ENCODE data around the gene ITGA2B. TPM values are rescaled to one million over a fixed set of nuclear protein-coding genes. Genes with fewer than 3 reads are reported as not detected.

ITGA2B gene
- total RNA-seq, 1 experiment from 2014 or later: 8.3 TPM

DNA sequence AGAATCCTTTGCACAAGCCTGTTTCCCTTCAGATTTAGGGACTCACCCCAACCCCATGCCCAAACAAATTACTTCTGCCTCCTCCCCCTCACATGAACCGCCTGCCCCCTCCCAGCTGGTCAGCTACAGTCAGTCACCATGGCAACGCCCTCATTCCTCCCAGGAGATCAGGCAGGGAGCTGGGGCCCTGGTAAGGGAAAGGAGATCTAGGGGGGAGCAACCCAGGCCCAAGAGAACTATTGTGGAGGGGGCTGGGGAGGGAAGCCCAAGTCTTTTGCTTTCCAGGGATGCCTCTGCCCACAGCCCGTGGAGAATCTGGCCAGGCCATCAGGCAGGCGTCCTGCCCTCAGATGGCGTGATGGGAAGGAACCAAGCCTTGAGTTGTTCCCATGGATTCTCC is 28.6 kb downstream of the ITGA2B start:
- H3K79me1 ChIP-seq (ENCODE audit: insufficient read depth, low read depth, low read length, poor library complexity, severe bottlenecking): no peaks in the 10 kb centered on the region
- H3K14ac ChIP-seq (ENCODE audit: insufficient read depth, low read length): no peak overlapping the region
- no peak overlapping the region for H4K5ac ChIP-seq (ENCODE audit: insufficient read length, low read depth, low read length)
- no peak overlapping the region for H3K56ac ChIP-seq (ENCODE audit: insufficient read length, low read depth, low read length)
- Mint-ChIP-seq H3K4me3 (peak overlapping the region; percentile 19 to 75; a peak in 4 of 5 replicates), H3K9me3 (no peaks in the 10 kb centered on the region), H3K4me1 (peaks cover 22 to 32% of the 10 kb centered on the region in 2 experiments), H3K27me3 (ENCODE audit: low read depth) (peaks cover 20% of the 10 kb centered on the region), H3K27ac (peak overlapping the region in 1 of 3 experiments; percentile 28; a peak in 2 of 7 replicates), H3K36me3 (ENCODE audit: insufficient read depth in 1 of 3, low read depth in 3 of 3) (peaks cover 0 to 15% (median 9%) of the 10 kb centered on the region in 3 experiments; a peak in 5 of 7 replicates)
- H4K91ac ChIP-seq (ENCODE audit: insufficient read length, low read depth, low read length): no peak overlapping the region
- H3K79me2 ChIP-seq (ENCODE audit: insufficient read depth, low read length): no peaks in the 10 kb centered on the region
- no peak overlapping the region for H3K23ac ChIP-seq (ENCODE audit: insufficient read length, low read depth, low read length)
- no peak overlapping the region for H4K8ac ChIP-seq (replicated peaks; ENCODE audit: insufficient read length, low read depth, low read length)
- H3K4ac ChIP-seq (ENCODE audit: low read depth, low read length): no peak overlapping the region
- peak overlapping the region; percentile 35 for H3K18ac ChIP-seq (ENCODE audit: insufficient read length, low read depth, low read length)
- no peak overlapping the region for H2BK5ac ChIP-seq (ENCODE audit: insufficient read length, low read length)
- peak overlapping the region; percentile 9 for H3K4me2 ChIP-seq (ENCODE audit: insufficient read depth, insufficient read length, low read length)
- DNase-seq: no peak
- no peak overlapping the region for H3T11ph ChIP-seq (ENCODE audit: low read length)
- peaks cover 12% of the 10 kb centered on the region for H3K4me1 ChIP-seq (ENCODE audit: insufficient read depth, low read length)
- H2AFZ ChIP-seq (ENCODE audit: low read length): no peak overlapping the region
- no peak overlapping the region for H3K27ac ChIP-seq (ENCODE audit: insufficient read length, low read depth, low read length)
- peaks cover 13% of the 10 kb centered on the region for H3K23me2 ChIP-seq (ENCODE audit: insufficient read length, low read depth, low read length, poor library complexity, severe bottlenecking)
- TF ChIP-seq, protein P1, sequence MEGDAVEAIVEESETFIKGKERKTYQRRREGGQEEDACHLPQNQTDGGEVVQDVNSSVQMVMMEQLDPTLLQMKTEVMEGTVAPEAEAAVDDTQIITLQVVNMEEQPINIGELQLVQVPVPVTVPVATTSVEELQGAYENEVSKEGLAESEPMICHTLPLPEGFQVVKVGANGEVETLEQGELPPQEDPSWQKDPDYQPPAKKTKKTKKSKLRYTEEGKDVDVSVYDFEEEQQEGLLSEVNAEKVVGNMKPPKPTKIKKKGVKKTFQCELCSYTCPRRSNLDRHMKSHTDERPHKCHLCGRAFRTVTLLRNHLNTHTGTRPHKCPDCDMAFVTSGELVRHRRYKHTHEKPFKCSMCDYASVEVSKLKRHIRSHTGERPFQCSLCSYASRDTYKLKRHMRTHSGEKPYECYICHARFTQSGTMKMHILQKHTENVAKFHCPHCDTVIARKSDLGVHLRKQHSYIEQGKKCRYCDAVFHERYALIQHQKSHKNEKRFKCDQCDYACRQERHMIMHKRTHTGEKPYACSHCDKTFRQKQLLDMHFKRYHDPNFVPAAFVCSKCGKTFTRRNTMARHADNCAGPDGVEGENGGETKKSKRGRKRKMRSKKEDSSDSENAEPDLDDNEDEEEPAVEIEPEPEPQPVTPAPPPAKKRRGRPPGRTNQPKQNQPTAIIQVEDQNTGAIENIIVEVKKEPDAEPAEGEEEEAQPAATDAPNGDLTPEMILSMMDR (conservative IDR thresholded peaks at IDR 0.05): no peak
- no peak overlapping the region for H2BK20ac ChIP-seq (ENCODE audit: low read depth, low read length, poor library complexity, severe bottlenecking)
- H2BK12ac ChIP-seq (ENCODE audit: insufficient read length, low read depth, low read length): no peak overlapping the region
- WGBS (ENCODE audit: extremely low coverage, insufficient read length, low lambda C conversion rate): no CpG with 5 or more reads among the region's 5 CpGs
- no peak overlapping the region for H3K9ac ChIP-seq (ENCODE audit: extremely low read depth, insufficient read length, low read length)
- no peak overlapping the region for H2AK5ac ChIP-seq (ENCODE audit: insufficient read length, low read length)
- H3K27me3 ChIP-seq (ENCODE audit: insufficient read depth, low read length): no peaks in the 10 kb centered on the region
- H4K20me1 ChIP-seq (ENCODE audit: control insufficient read depth, insufficient read depth, insufficient read length): no peaks in the 10 kb centered on the region
- H3K9me3 ChIP-seq (ENCODE audit: control insufficient read depth, low read depth, low read length): no peaks in the 10 kb centered on the region
- no peak overlapping the region for H2BK15ac ChIP-seq (ENCODE audit: low read depth, low read length)
- no peak overlapping the region for H2BK120ac ChIP-seq (ENCODE audit: low read depth, low read length, poor library complexity, severe bottlenecking)

Data from H9 (cell line).